Testis (tissue), 3 donors: Measurements from ENCODE around the gene CSF2RB. TPM values are rescaled to one million over a fixed set of nuclear protein-coding genes. Genes with fewer than 3 reads are reported as not detected.

Experiments
- DNase-seq: peaks from one replicate; pipeline ENCODE4 v3.0.0-alpha.2; 2019
- H3K27ac ChIP-seq, 2 donors: fragments of 200-600 bp; sonication (generic); one replicate each; pipeline ENCODE4 v1.5.1; 2019
- H3K27me3 ChIP-seq: fragments of 200-600 bp; sonication (generic); one replicate; pipeline ENCODE4 v1.5.1; 2019
- H3K36me3 ChIP-seq: fragments of 200-600 bp; sonication (generic); one replicate; pipeline ENCODE4 v1.5.1; 2017; ENCODE audit warnings: low read depth; ENCODE audit errors: missing control alignments
- H3K4me1 ChIP-seq: fragments of 200-600 bp; sonication (generic); one replicate; pipeline ENCODE4 v1.5.1; 2019
- H3K4me3 ChIP-seq, 2 donors: fragments of 200-600 bp; sonication (generic); one replicate each; pipeline ENCODE4 v1.5.1; 2017 to 2019
- H3K9me3 ChIP-seq: fragments of 200-600 bp; sonication (generic); one replicate; pipeline ENCODE4 v1.5.1; 2017
- CTCF ChIP-seq, 3 experiments: fragments of 450-650 bp in 2 of 3; fragments of 200-600 bp in 1 of 3; sonication (generic) in 1 of 3; IDR thresholded peaks; one replicate each; pipeline ENCODE4 v1.5.1; 2016 to 2019; ENCODE audit warnings: antibody characterized with exemption in 3 of 3, mild to moderate bottlenecking in 2 of 3, moderate library complexity in 1 of 3
- POLR2A ChIP-seq: fragments of 450-650 bp; IDR thresholded peaks from one replicate; pipeline ENCODE4 v1.6.1; 2017; ENCODE audit warnings: antibody characterized with exemption, mild to moderate bottlenecking, moderate library complexity
- WGBS, 2 donors: methylation state at CpG; one replicate each; pipeline ENCODE4 v1.1.5; 2018; 5-methylcytosine and 5-hydroxymethylcytosine counted together
- intact Hi-C: fragments of 100-400 bp; cut with DNase I; formaldehyde crosslinking; loops from one replicate; pipeline ENCODE4 v1.15.1; 2023; ENCODE audit warnings: low total_unique reads
- polyA plus RNA-seq: library from polyadenylated mRNA; stranded (reverse); fragments of 350-450 nt; fragmentation: Illumina TruSeq; extraction: RNeasy Lipid Tissue Mini Kit (QIAGEN cat#74804); gene quantifications from one replicate; pipeline ENCODE4 v1.2.3, GENCODE V29; 2014; ENCODE audit warnings: low read depth, low replicate concordance; ENCODE audit not compliant: insufficient read depth
- total RNA-seq, 2 donors: library from RNA; depleted of rRNA; stranded (reverse); fragments of >200 nt; gene quantifications; one replicate each; pipeline ENCODE4 v1.2.3, GENCODE V29; 2016

The CSF2RB gene
- total and polyA plus RNA-seq, 3 donors from 2014 or later = 2.3 to 4.0 (median 2.6) TPM

GRCh38 chr22:36893262-36893661, 20.2 kb upstream of the CSF2RB start:
- WGBS, 2 donors = 87 to 88% methylated on average over 3 of the region's 3 CpGs
- TF ChIP-seq CTCF (IDR thresholded peaks at IDR 0.05) (no peak), POLR2A (no peak)
- H3K4me3 ChIP-seq = no peak overlapping the region
- H3K4me1 ChIP-seq = no peaks in the 10 kb centered on the region
- intact Hi-C loops = no loop called here
- H3K27ac ChIP-seq = no peak overlapping the region
- no peaks in the 10 kb centered on the region for H3K27me3 ChIP-seq
- no peaks in the 10 kb centered on the region for H3K9me3 ChIP-seq
- DNase-seq = no peak
- H3K36me3 ChIP-seq = no peaks in the 10 kb centered on the region

- no peaks in the 10 kb centered on the region for H3K4me1 ChIP-seq
- intact Hi-C loops = no loop called here
- TF ChIP-seq CTCF (IDR thresholded peaks at IDR 0.05) (no peak), POLR2A (no peak)
- DNase-seq = no peak
- H3K27me3 ChIP-seq = no peaks in the 10 kb centered on the region
- H3K36me3 ChIP-seq = no peaks in the 10 kb centered on the region
- no peak overlapping the region for H3K4me3 ChIP-seq
- no peaks in the 10 kb centered on the region for H3K9me3 ChIP-seq
- WGBS, 2 donors = 50 to 82% methylated on average over 1 of the region's 1 CpG
- no peak overlapping the region for H3K27ac ChIP-seq
Observed at GRCh38 chr22:36894266-36894665, 19.2 kb upstream of the CSF2RB start.

- no peaks in the 10 kb centered on the region for H3K9me3 ChIP-seq
- H3K4me1 ChIP-seq = no peaks in the 10 kb centered on the region
- H3K4me3 ChIP-seq = no peak overlapping the region
- WGBS, 2 donors = 72 to 73% methylated on average over 3 of the region's 3 CpGs
- H3K36me3 ChIP-seq = no peaks in the 10 kb centered on the region
- no peak overlapping the region for H3K27ac ChIP-seq
- DNase-seq = no peak
- TF ChIP-seq POLR2A (no peak), CTCF (IDR thresholded peaks at IDR 0.05) (no peak)
- intact Hi-C loops = no loop called here
- H3K27me3 ChIP-seq = no peaks in the 10 kb centered on the region
Observed at GRCh38 chr22:36897611-36898010, 15.8 kb upstream of the CSF2RB start.

- Histone ChIP-seq H3K4me3 (no peak overlapping the region), H3K36me3 (no peaks in the 10 kb centered on the region), H3K9me3 (no peaks in the 10 kb centered on the region), H3K27me3 (no peaks in the 10 kb centered on the region), H3K27ac (no peak overlapping the region), H3K4me1 (no peaks in the 10 kb centered on the region)
- no peak for DNase-seq
- no peak for TF ChIP-seq POLR2A
- TF ChIP-seq CTCF (IDR thresholded peaks at IDR 0.05) = no peak
- intact Hi-C loops = no loop called here
- 91 to 93% methylated on average over 4 of the region's 4 CpGs for WGBS, 2 donors
Observed at GRCh38 chr22:36898690-36899089, 14.7 kb upstream of the CSF2RB start.

GRCh38 chr22:36899498-36899897, 13.9 kb upstream of the CSF2RB start:
- no peak overlapping the region for H3K4me3 ChIP-seq
- H3K36me3 ChIP-seq = no peaks in the 10 kb centered on the region
- 56 to 83% methylated on average over 1 of the region's 1 CpG for WGBS, 2 donors
- TF ChIP-seq CTCF (IDR thresholded peaks at IDR 0.05) (no peak), POLR2A (no peak)
- no peaks in the 10 kb centered on the region for H3K9me3 ChIP-seq
- DNase-seq = no peak
- intact Hi-C loops = no loop called here
- no peaks in the 10 kb centered on the region for H3K27me3 ChIP-seq
- no peaks in the 10 kb centered on the region for H3K4me1 ChIP-seq
- H3K27ac ChIP-seq = no peak overlapping the region
